HG03039 (cell line): Measurements from ENCODE around the gene F2.
"Not testable (repeated sequence)": the region's sequence is repeated elsewhere in the genome, so short reads cannot be mapped to it uniquely, and the experiment has no call there.

ENCODE experiments used
- ATAC-seq: cut with Tn5 transposase; IDR thresholded peaks from one replicate; pipeline ENCODE4 v1.9.1; 2021; ENCODE audit warnings: mild to moderate bottlenecking, moderate library complexity; ENCODE audit not compliant: unreplicated experiment

The F2 gene

GRCh38 chr11:46719048-46719542 lies at the start of gene F2:
TSS of gene F2 (plus strand) at chr11:46719213. CDS start at chr11:46719236, 23 bp downstream.
- no peak for ATAC-seq

GRCh38 chr11:46669711-46670139 lies 49.3 kb upstream of the F2 start:
- ATAC-seq: no peak

- ATAC-seq: not testable (repeated sequence)
Measured at GRCh38 chr11:46670521-46670920, 48.5 kb upstream of the F2 start.

- ATAC-seq: no peak
Measured at GRCh38 chr11:46671958-46672315, 47.1 kb upstream of the F2 start.

- ATAC-seq: no peak
Measured at GRCh38 chr11:46672381-46672839, 46.6 kb upstream of the F2 start.

GRCh38 chr11:46673713-46674462 lies 45.1 kb upstream of the F2 start:
- ATAC-seq: no peak

- no peak for ATAC-seq
Measured at GRCh38 chr11:46674463-46675287, 44.3 kb upstream of the F2 start.

GRCh38 chr11:46675288-46675851 lies 43.6 kb upstream of the F2 start:
- no peak for ATAC-seq

GRCh38 chr11:46675949-46676348 lies 43.1 kb upstream of the F2 start:
- no peak for ATAC-seq

- no peak for ATAC-seq
Measured at GRCh38 chr11:46676436-46677158, 42.4 kb upstream of the F2 start.

- ATAC-seq: no peak
Measured at GRCh38 chr11:46677169-46677568, 41.8 kb upstream of the F2 start.

- ATAC-seq: no peak
Measured at GRCh38 chr11:46677991-46678740, 40.8 kb upstream of the F2 start.

GRCh38 chr11:46678741-46679130 lies 40.3 kb upstream of the F2 start:
- ATAC-seq: no peak

GRCh38 chr11:46679241-46680163 lies 39.5 kb upstream of the F2 start:
- no peak for ATAC-seq

GRCh38 chr11:46680164-46680760 lies 38.8 kb upstream of the F2 start:
- no peak for ATAC-seq

- ATAC-seq: no peak
Measured at GRCh38 chr11:46680815-46681214, 38.2 kb upstream of the F2 start.

GRCh38 chr11:46681814-46682213 lies 37.2 kb upstream of the F2 start:
- ATAC-seq: no peak
